Thymus (tissue), 11 donors: ENCODE measurements around the gene ZNF536. TPM values are rescaled to one million over a fixed set of nuclear protein-coding genes. Genes with fewer than 3 reads are reported as not detected.

Source experiments
- DNase-seq, 9 donors: peaks; one replicate each; pipeline ENCODE4 v3.0.0-alpha.2; 2013; ENCODE audit warnings: low spot score in 9 of 9, low read depth in 6 of 9, missing footprints in 1 of 9
- H3K27ac ChIP-seq, 2 donors: one replicate each; pipeline ENCODE4 v1.5.1; 2013; ENCODE audit warnings: control low read depth in 1 of 2, low read depth in 1 of 2, low read length in 1 of 2, mild to moderate bottlenecking in 1 of 2, moderate library complexity in 1 of 2
- H3K27me3 ChIP-seq, 2 donors: one replicate each; pipeline ENCODE4 v1.5.1; 2013; ENCODE audit warnings: low read length in 1 of 2; ENCODE audit not compliant: control insufficient read depth in 2 of 2, insufficient read depth in 1 of 2
- H3K36me3 ChIP-seq, 2 donors: one replicate each; pipeline ENCODE4 v1.5.1; 2013; ENCODE audit warnings: low read length in 1 of 2, mild to moderate bottlenecking in 1 of 2, moderate library complexity in 1 of 2; ENCODE audit not compliant: control insufficient read depth in 2 of 2, insufficient read depth in 2 of 2
- H3K4me1 ChIP-seq, 2 donors: one replicate each; pipeline ENCODE4 v1.5.1; 2013; ENCODE audit warnings: low read length in 2 of 2; ENCODE audit not compliant: control insufficient read depth in 2 of 2, insufficient read depth in 2 of 2
- H3K4me3 ChIP-seq, 2 donors: one replicate each; pipeline ENCODE4 v1.5.1; 2013; ENCODE audit warnings: low read length in 2 of 2, control low read depth in 1 of 2, mild to moderate bottlenecking in 1 of 2
- H3K9me3 ChIP-seq, 2 donors: one replicate each; pipeline ENCODE4 v1.5.1; 2013; ENCODE audit warnings: low read length in 1 of 2, mild to moderate bottlenecking in 1 of 2; ENCODE audit not compliant: control insufficient read depth in 2 of 2, insufficient read depth in 1 of 2
- WGBS: extraction: QIAGEN DNeasy Blood & Tissue Kit; methylation state at CpG from one replicate; pipeline ENCODE4 v1.1.7; 2013; 5-methylcytosine and 5-hydroxymethylcytosine counted together
- polyA plus RNA-seq: library from polyadenylated mRNA; stranded (reverse); fragments of 200-250 nt; gene quantifications from one replicate; pipeline ENCODE4 v1.2.3, GENCODE V29; 2013
- total RNA-seq: library from RNA; stranded (reverse); fragments of 120-200 nt; gene quantifications from one replicate; pipeline ENCODE4 v1.2.4, GENCODE V29; 2013
- donor health status: healthy.

ZNF536 gene
- total and polyA plus RNA-seq, 2 donors, result 0.05 to 0.11 TPM

DNA sequence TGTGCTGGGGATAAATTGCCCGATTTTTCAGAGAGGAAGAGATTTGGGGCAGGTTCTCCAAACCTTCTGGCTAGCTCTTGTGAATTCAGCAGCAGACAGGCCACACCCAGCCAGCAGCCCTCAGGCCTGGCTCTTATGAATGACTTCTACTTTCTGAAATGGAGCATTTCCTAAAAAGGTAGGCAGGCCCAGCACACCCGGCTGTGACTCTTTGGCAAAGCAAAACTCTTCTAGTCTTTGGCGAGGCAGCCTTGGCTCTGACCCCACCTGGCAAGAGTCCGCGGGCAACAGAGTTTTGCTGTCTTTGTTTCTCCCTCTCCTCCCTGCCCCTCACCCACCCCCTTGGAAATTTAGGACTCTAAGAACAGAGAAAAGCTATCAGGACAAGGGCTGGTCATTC lies 221.2 kb downstream of the ZNF536 start:
- Histone ChIP-seq H3K9me3 (no peaks in the 10 kb centered on the region), H3K4me1 (no peaks in the 10 kb centered on the region), H3K27ac (no peak overlapping the region), H3K36me3 (no peaks in the 10 kb centered on the region), H3K27me3 (no peaks in the 10 kb centered on the region), H3K4me3 (no peak overlapping the region)
- no peak for DNase-seq
- 85% methylated on average over 5 of the region's 5 CpGs for WGBS

DNA sequence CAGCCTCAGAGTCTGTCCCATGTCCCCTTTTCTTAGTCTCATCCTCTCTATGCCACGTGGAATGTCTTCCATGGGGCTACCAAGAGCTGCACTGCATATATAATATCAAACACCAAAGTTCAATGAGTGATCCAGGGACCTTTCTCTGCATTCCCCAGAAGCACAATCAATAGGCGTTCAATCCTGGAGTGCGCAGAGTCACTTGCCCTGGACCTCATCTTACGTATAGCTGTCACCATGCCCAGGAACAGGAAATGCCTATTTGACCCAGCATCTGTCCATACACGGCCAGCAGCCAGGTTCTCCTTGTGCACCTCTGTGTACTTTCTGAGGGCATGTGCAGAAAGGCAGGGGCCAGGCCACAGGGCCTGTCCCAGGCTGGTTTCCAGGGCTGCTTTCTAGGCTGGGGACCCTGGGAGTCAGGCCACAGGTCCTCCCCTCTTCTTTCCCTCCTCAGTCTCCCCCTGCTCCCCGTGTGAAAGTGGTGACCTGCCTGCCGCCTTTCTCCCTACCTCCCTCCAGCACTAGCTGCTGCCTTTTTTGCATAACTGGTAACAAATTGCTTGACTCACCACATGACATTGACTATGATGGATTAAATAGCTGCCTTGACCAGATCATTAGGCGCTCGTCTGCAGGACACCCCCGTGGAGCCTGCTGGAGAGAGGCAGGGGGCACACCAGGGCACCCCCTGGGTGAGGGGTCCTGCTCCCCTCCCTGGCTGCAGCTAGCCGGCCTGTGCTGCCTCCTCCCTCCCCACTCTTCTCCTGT lies 222.0 kb downstream of the ZNF536 start:
- no peak for DNase-seq
- Histone ChIP-seq H3K4me1 (no peaks in the 10 kb centered on the region), H3K36me3 (no peaks in the 10 kb centered on the region), H3K4me3 (no peak overlapping the region), H3K9me3 (no peaks in the 10 kb centered on the region), H3K27ac (no peak overlapping the region), H3K27me3 (no peaks in the 10 kb centered on the region)
- WGBS, result 77% methylated on average over 11 of the region's 11 CpGs

DNA sequence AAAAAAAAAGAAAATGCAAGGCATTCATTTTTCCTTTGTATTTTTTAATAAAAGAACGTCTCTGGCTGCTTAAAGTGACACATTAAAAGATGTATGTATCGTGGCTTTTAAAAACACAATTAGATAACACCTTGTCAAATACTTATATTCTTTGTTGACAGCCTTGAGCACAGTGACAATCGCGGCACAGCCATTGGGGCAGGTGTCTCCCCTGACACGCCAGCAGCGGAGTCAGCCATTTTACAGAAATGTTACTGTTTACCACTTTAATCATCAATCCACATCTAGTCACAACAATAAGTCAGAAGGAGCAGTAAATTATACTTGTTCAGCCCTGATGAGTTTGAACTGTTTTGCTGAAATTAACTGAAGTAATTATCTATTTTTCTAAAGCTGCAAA lies 224.1 kb downstream of the ZNF536 start:
- Histone ChIP-seq H3K36me3 (no peaks in the 10 kb centered on the region), H3K4me3 (no peak overlapping the region), H3K27me3 (no peaks in the 10 kb centered on the region), H3K4me1 (no peaks in the 10 kb centered on the region), H3K9me3 (no peaks in the 10 kb centered on the region), H3K27ac (no peak overlapping the region)
- DNase-seq, result no peak
- WGBS, result 73% methylated on average over 6 of the region's 6 CpGs

DNA sequence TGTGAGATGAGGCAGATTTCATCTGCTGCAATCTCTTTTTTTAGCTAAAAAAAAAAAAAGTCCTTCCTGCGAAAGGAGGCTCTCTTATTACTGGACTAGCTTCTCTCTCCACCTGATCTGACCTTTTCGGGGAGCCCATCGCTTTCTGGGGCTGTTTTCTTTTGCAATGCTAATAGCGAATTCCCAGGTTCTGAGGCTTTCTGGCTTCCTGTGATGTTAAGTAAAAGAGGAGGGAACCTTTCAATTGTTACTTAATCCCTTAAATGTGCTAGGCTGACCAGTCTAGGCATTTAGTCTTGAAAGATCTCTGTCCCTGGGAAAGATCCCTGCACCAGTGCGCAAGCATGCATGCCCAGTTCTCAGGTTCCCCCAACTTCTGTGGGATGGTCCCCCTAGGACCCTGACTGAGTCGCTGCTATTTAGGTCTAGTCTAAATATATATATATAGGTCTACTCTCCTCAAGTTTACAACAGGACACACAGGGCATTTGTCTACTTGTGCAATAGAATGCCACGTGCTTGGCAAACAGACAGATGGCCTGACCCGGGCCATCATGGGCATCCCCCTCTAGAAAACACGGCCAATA lies 224.7 kb downstream of the ZNF536 start:
- H3K9me3 ChIP-seq, result no peaks in the 10 kb centered on the region
- DNase-seq, result no peak
- 38% methylated on average over 9 of the region's 9 CpGs for WGBS

DNA sequence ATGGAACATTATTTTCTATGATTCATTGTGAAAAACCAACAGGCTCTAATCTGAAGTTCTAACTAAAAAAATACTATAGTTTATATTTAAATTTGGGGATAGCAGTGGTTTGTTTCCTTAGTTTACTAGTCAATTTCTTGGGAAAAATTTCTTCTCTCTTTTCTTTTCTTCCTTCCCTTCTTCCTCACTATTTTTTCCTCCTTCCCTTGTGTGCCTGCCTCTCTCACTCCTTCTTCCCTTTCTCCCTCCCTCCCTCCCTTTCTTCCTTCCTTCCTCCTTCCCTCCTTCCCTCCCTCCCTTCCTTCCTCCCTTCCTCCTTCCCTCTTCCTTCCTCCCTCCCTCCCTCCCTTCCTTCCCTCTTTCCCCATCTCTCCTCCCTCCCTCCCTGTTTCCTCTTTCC lies 226.5 kb downstream of the ZNF536 start:
- no peak overlapping the region for H3K4me3 ChIP-seq
- DNase-seq, result no peak
- H3K4me1 ChIP-seq, result no peaks in the 10 kb centered on the region
- H3K27ac ChIP-seq, result no peak overlapping the region
- no peaks in the 10 kb centered on the region for H3K9me3 ChIP-seq
- no peaks in the 10 kb centered on the region for H3K36me3 ChIP-seq
- no peaks in the 10 kb centered on the region for H3K27me3 ChIP-seq

More for the DNA sequence above, 224.7 kb downstream of the ZNF536 start:
- Histone ChIP-seq H3K27me3 (no peaks in the 10 kb centered on the region), H3K36me3 (no peaks in the 10 kb centered on the region), H3K27ac (no peak overlapping the region), H3K4me1 (no peaks in the 10 kb centered on the region), H3K4me3 (no peak overlapping the region)

DNA sequence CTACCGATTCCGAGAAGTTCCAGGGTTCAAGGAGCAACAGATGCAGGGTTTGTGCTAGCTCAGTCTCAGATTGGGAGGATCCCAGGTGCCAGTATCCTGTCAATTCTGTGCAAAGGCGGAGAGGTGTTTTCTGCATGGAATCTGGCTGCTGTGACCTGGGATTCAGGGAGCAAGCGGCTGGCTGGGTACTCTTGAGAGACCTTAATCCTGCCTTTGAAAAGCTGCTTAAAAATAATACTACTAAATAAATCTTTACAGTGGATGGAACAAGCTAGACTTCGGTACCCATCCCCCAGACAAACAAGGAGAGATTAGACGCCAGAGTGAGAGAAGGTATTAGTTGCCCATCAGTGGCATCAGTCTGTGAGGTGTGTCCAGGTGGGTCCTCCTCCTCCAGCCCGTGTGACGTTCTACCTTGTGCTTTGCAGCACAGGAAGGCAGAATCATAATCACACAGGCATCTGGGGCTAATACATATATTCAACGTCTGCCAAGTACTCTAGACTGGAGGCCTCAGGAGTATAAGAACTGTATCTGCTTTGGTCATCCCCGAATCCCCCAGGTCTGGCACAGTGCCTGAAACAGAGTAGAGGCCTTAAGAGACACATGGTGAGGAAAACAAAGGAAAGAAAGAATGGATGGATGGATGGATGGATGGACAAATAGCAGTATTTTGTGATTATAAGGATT lies 230.6 kb downstream of the ZNF536 start:
- 88% methylated on average over 10 of the region's 10 CpGs for WGBS
- no peaks in the 10 kb centered on the region for H3K27me3 ChIP-seq

DNA sequence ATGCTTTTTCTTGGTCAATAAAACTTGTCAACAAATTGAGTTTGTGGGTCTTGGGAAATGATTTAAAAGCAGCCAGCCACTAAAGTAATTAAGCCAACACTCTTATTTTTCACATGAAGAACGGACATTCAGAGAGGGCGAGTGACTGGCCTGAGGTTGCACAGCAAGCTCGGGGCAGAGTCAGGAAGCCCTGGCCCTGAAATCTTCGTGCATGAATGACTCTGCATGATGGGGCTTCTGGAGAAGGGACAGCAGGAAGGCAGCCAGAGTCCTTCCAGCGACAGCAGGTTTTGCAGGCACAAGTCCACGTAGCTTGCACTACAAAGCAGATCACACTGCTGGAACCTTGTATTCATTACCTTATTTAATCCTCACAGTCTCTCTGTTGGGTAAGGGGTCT lies 232.5 kb downstream of the ZNF536 start:
- no peaks in the 10 kb centered on the region for H3K9me3 ChIP-seq
- no peaks in the 10 kb centered on the region for H3K36me3 ChIP-seq
- no peaks in the 10 kb centered on the region for H3K27me3 ChIP-seq
- no peak overlapping the region for H3K27ac ChIP-seq
- no peak for DNase-seq
- no peak overlapping the region for H3K4me3 ChIP-seq
- H3K4me1 ChIP-seq, result no peaks in the 10 kb centered on the region
- 84% methylated on average over 6 of the region's 6 CpGs for WGBS

More for the DNA sequence above, 230.6 kb downstream of the ZNF536 start:
- no peaks in the 10 kb centered on the region for H3K4me1 ChIP-seq
- H3K9me3 ChIP-seq, result no peaks in the 10 kb centered on the region
- DNase-seq, result no peak
- H3K36me3 ChIP-seq, result no peaks in the 10 kb centered on the region
- no peak overlapping the region for H3K4me3 ChIP-seq
- H3K27ac ChIP-seq, result no peak overlapping the region

DNA sequence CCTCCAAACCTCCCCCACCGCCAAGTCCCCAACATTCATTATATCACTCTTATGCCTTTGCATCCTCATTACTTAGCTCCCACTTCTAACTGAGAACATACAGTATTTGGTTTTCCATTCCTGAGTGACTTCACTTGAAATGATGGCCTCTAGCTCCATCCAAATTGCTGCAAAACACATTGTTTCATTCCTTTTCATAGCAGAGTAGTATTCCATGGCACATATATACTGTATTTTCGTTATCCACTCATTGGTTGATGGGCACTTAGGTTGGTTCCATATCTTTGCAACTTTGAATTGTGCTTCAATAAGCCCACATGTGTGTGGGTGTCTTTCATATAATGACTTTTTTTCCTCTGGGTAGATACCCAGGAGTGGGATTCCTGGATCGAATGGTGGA lies 233.1 kb downstream of the ZNF536 start:
- H3K27ac ChIP-seq, result no peak overlapping the region
- no peaks in the 10 kb centered on the region for H3K27me3 ChIP-seq
- no peaks in the 10 kb centered on the region for H3K4me1 ChIP-seq
- no peak for DNase-seq
- H3K9me3 ChIP-seq, result no peaks in the 10 kb centered on the region
- 92% methylated on average over 3 of the region's 3 CpGs for WGBS
- H3K36me3 ChIP-seq, result no peaks in the 10 kb centered on the region
- no peak overlapping the region for H3K4me3 ChIP-seq
